Eye (tissue), 1 donor: ENCODE results near the gene DEFB123.

Source experiments
- DNase-seq: peaks from one replicate; pipeline ENCODE4 v3.0.0-alpha.2; 2015

The DEFB123 gene

DNA sequence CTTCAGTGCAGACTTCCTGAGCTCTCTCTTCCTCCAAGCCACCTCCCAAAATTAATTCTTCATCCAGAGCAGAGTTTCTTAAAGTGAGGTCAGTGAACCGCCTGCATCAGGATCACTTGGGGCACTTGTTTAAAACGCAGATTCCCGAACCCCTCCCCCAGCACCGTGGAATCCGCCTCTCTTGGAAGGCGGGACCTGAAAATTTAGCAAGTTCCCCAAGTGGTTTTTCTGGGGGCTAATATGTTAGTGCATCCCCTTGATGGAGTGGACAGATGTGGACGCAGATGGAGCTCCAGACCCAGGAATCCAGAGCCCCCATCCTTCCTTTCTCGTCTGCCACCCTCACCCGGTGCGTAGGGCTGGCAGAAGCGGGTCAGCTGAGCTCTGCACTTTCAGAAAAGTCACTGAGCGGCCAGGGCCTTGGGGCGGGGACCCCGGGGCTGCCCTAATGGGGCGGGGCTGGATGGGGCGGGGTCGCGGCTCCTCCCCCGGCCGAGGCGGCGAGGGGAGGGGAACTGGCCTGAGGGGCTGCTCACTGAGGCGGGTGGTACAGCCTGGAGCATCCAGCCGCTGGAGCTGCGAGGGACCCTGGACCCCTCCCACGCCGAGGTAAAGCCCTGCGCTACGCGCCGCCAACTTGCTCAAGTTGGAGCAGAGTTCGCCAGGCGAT is 34.5 kb downstream of the DEFB123 start, which contains the start of the genes DEFB124 and REM1:
DEFB124 (minus strand) TSS at position 370 of the 670 bp plus-strand sequence. CDS start 2,114 bp downstream, outside the sequence.
REM1 (plus strand) TSS at position 531 of the 670 bp plus-strand sequence. CDS start 1,158 bp downstream, outside the sequence.
- no peak for DNase-seq

DNA sequence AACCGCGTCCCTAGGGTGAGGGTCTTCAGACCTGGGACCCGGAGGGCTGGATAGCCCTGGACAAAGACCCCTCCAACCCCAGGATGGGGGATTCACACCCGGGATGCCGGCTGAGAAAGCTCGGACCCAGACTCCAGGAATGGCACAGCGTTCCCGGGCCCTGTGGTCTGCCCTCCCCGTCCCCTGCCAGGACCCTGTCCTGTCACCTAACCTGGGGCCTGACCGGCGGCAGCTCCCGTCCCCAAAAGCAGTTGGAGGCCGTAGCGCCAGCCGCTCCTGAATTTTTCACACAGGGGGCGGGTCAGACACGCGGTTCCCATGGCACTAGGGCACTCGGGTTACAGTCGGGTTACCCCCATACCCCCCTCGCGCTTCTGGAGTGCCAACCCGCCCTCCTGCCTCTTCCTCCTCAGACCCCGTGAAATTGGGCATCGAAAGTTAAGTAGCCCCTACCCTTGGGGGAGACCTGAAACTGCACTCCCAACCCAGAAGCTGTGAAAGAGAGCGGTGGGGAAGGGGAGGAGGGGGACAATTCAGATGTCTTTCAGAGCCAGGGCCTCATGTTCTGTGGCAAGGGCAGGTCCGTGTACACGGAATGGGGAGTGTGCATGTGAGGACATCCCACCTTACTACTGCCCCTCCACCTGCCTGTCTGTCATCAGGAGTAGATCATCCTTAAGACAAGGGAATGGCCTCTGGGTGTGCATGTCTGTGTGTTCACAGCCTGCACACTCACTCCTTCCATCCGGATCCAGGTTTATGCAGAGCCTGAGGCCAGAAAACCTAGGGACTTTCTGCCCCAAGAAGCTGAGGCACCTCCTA is 35.3 kb downstream of the DEFB123 start:
- no peak for DNase-seq

GRCh38 chr20:31476294-31476585 is 35.8 kb downstream of the DEFB123 start:
- no peak for DNase-seq

- no peak for DNase-seq
These were observed 36.3 kb downstream of the DEFB123 start for GRCh38 chr20:31476643-31477215.

- DNase-seq, result no peak
These were observed 43.6 kb downstream of the DEFB123 start for GRCh38 chr20:31484001-31484400.

DNA sequence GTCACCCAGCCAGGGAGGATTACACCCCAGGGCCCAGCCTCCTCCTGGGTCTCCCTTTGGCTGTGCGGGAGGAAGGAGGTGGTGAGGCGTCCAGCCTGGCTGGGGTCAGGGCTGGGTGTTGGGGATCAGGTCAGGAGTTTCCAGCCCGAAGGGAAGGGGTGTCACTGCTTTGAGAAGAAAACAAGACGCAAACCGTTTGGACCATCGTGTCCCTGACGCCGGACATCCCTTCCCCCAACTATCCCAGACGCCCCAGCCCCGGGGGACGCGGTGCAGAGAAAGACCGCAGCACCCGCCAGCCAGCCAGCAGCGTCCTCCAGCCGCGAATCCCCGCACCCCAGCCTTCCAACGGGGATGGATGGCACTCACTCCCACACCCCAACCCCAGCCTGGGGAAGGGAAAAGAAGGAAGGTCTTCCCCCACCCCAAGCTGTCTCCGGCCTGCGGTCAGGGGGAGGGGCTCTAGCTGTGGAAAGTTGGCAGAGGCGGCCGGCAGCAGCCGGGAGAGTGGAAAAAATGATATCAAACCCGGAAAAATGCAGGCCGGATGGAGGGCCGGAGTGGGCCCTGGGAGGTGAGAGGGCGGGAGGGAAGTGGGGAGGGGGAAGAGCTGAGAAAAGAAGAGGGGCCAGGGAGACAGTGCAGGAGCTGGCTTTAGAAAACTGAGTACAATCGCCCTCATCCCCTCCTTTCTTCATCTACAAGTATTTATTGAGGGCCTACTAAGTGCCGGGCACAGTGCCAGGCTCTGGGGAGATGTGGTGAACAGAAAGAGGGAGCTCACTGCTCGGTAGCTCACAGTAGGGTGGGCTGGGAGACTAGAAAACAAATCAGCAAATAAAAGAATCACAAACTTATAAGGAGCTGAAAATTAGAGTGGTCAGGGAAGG is 45.3 kb downstream of the DEFB123 start:
- DNase-seq, result peak; percentile 43

GRCh38 chr20:31488115-31488514 is 47.7 kb downstream of the DEFB123 start:
- DNase-seq, result no peak

- no peak for DNase-seq
These were observed 48.7 kb downstream of the DEFB123 start for GRCh38 chr20:31489152-31489551.

DNA sequence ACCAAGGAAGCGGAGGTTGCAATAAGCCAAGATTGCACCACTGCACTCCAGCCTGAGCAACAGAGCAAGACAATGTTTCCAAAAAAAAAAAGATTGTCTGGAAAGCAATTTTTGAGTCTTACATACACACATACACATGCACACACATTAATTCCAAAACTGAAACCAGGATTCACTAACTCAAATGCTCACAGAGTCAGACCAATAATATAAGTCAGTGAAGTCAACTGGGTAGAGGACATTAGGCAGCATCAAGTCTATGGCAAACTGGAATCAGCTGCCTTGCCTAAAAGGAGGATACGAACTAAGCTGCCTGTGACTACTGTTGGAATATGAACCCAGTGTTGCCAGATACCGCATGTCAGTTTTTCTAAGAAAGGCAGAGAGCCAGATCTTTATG is 50.3 kb downstream of the DEFB123 start:
- no peak for DNase-seq

DNA sequence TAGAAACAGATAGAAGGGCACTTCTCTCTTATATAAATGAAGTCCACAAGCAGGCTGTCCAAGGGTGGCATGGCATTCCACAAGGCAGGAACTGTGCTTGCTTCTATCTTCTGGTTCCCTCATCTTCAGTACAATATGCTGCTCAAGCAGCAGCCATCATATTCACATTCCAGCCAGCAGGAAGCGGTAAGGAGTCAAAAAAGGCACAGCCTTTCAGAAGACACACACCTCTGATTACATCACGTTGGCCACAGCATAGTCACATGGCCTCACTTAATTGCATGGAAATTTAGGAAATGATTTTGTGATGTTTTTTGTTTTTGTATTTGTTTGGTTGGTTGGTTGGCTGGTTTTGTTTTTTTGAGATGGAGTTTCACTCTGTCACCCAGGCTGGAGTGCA is 53.7 kb downstream of the DEFB123 start:
- no peak for DNase-seq

GRCh38 chr20:31496761-31497295 is 56.4 kb downstream of the DEFB123 start:
- DNase-seq, result no peak

DNA sequence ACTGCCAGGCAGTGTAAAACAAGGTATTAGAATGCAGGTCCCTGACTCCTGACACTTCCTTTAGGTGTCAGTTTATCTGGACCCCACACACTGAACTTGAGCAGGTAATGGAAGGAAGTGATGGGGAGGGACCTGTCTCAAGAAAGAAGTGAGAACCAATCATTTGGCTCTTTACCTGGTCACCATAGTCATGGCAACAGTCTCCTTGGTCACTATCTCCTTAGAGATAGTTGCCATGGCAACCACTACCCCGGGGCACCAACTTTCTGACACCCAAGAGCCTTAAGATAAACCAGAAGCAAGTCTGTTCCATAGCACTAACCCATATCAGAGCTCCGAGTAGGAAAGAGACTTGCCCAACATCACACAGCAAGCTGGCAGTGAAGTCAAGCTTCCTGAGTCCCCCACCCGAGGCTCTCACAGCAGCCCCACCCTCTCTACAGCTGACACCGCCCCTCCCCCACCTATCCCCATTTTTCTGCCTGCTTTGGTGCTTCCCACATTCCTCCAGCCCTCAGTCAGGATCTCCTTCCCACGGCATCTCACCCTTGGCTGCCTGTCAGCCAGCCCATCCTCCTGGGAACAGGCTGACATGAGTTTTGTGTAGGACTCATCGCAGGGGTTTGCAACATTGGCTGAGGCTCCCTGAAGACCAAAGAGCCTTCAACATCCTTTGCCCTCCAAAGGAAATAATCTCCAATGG is 57.6 kb downstream of the DEFB123 start:
- no peak for DNase-seq
